HPDE6-E6E7 (cell line): ENCODE measurements around the gene RPTOR.

Experiments
- DNase-seq: peaks from one replicate; pipeline ENCODE4 v3.0.0; 2011; ENCODE audit warnings: missing footprints; ENCODE audit errors: extremely low spot score

Gene RPTOR

GRCh38 chr17:80959330-80960036 lies 414.8 kb downstream of the RPTOR start:
- DNase-seq, result no peak

GRCh38 chr17:80960037-80960796 lies 415.6 kb downstream of the RPTOR start:
- DNase-seq, result no peak

GRCh38 chr17:80960797-80961452 lies 416.3 kb downstream of the RPTOR start:
- no peak for DNase-seq

GRCh38 chr17:80961541-80962330 lies 417.1 kb downstream of the RPTOR start:
- DNase-seq, result no peak

- DNase-seq, result no peak
These were observed 418.0 kb downstream of the RPTOR start for GRCh38 chr17:80962356-80963329.

- no peak for DNase-seq
These were observed 419.3 kb downstream of the RPTOR start for GRCh38 chr17:80963812-80964543.

- no peak for DNase-seq
These were observed 419.9 kb downstream of the RPTOR start for GRCh38 chr17:80964544-80964856.

GRCh38 chr17:80964859-80965580 lies 420.4 kb downstream of the RPTOR start:
- DNase-seq, result no peak

- no peak for DNase-seq
These were observed 421.0 kb downstream of the RPTOR start for GRCh38 chr17:80965606-80966005.

- DNase-seq, result no peak
These were observed 422.8 kb downstream of the RPTOR start for GRCh38 chr17:80967404-80967872.

- no peak for DNase-seq
These were observed 424.0 kb downstream of the RPTOR start for GRCh38 chr17:80968602-80969029.

- DNase-seq, result no peak
These were observed 424.5 kb downstream of the RPTOR start for GRCh38 chr17:80969030-80969673.

GRCh38 chr17:80969674-80970043 lies 425.0 kb downstream of the RPTOR start:
- DNase-seq, result no peak

- DNase-seq, result no peak
These were observed 425.6 kb downstream of the RPTOR start for GRCh38 chr17:80970044-80970761.

- DNase-seq, result no peak
These were observed 426.4 kb downstream of the RPTOR start for GRCh38 chr17:80970762-80971703.

- DNase-seq, result no peak
These were observed 427.2 kb downstream of the RPTOR start for GRCh38 chr17:80971704-80972304.

GRCh38 chr17:80976701-80977100 lies 432.1 kb downstream of the RPTOR start:
- no peak for DNase-seq
